Stomach (tissue), 4 donors: ENCODE results near the gene KAT14.

Experiments
- EP300 ChIP-seq: sonication (generic); formaldehyde crosslinking; IDR thresholded peaks from one replicate; pipeline ENCODE4 v1.6.1; 2017; ENCODE audit warnings: antibody characterized with exemption
- POLR2AphosphoS5 ChIP-seq, 3 donors: sonication (generic); formaldehyde crosslinking; IDR thresholded peaks; one replicate each; pipeline ENCODE4 v1.6.1; 2016; ENCODE audit warnings: antibody characterized with exemption in 3 of 3
- TF ChIP-seq, protein P1 (sequence below), 7 experiments: fragments of 450-650 bp in 4 of 7; fragments of 200-600 bp in 3 of 7; sonication (generic) in 3 of 7; IDR thresholded peaks; one replicate each; pipeline ENCODE4 v1.5.1; 2016 to 2019; ENCODE audit warnings: antibody characterized with exemption in 7 of 7, control low read depth in 2 of 7, mild to moderate bottlenecking in 1 of 7

DNA sequence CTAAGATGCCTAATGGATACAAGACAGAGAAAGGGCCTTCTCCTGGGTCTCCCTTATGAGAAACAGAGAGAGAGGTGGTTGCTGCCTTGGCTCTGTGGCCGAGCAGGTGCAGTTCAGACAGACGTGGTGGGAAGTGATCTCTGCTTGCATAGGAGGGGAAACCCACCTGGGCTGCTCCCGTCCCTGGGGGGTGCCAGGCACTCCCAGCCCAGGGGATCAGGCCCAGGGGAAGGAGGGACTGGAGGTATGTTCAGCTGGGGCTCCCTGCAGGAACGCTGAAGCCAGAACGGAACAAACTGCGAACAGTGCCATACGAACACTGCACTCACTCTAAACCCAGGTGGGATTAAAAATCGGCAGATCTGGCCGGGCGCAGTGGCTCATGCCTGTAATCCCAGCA lies 44.3 kb upstream of the KAT14 start:
- TF ChIP-seq, protein P1, sequence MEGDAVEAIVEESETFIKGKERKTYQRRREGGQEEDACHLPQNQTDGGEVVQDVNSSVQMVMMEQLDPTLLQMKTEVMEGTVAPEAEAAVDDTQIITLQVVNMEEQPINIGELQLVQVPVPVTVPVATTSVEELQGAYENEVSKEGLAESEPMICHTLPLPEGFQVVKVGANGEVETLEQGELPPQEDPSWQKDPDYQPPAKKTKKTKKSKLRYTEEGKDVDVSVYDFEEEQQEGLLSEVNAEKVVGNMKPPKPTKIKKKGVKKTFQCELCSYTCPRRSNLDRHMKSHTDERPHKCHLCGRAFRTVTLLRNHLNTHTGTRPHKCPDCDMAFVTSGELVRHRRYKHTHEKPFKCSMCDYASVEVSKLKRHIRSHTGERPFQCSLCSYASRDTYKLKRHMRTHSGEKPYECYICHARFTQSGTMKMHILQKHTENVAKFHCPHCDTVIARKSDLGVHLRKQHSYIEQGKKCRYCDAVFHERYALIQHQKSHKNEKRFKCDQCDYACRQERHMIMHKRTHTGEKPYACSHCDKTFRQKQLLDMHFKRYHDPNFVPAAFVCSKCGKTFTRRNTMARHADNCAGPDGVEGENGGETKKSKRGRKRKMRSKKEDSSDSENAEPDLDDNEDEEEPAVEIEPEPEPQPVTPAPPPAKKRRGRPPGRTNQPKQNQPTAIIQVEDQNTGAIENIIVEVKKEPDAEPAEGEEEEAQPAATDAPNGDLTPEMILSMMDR (IDR thresholded peaks at IDR 0.05) = no peak
- no peak for TF ChIP-seq EP300
- TF ChIP-seq POLR2AphosphoS5 (IDR thresholded peaks at IDR 0.05) = no peak
